ENCODE data around the gene POU2AF3.

POU2AF3 gene

DNA sequence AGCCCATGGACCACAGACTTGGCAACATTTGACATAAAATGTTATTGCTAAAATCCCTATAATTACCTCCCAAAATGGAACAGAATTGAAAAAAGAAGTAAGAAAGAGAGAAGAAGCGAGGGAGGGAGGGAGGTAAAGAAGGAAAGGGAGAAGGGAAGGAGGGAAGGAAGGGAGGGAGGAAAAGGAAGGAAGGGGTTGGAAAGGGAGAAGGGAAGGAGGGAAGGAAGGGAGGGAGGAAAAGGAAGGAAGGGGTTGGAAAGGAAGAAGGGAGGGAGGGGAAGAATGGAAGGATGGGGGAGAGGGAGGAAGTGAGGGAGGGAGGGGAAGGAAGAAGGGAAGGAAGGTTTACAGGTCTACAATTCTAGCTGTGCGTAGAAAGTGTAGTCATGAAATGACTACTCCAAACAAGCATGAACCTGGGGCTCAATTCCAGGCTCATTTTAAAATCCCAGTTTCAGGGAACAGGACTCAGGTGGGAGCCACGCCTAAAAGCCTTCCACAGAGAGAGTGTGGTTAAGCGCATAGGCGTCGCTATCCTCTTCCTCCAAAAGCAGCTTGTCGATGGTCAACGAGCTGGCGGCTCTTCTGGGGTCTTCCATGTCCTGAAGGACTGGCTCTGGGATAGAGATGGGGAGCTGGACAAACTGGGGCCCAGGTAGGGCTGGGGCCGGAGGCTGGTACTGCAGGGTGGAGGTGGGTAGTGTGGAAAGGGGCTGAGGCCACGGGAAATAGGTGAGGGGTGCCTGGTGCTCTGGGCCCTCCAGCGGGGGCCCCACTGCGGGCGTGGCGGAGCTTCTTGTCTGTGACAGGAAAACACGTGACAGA lies 55.6 kb downstream of the POU2AF3 start:
- DNase-seq (ENCODE audit: low read depth), result no peak

DNA sequence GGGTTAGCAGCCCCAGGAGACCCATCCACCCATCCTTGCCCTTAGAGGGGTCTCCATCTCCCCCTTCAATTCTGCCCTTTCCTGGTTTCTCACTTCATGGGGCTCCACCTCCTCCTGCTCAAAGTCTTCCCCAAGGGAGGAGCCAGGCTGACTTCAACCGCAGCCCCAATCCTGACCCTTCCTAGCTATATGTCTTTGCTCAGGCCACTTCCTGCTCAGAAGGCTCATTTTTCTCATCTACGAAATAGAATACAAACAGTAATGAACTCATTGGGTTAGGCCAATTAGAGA lies 56.2 kb downstream of the POU2AF3 start:
- DNase-seq (ENCODE audit: low read depth), result no peak

DNA sequence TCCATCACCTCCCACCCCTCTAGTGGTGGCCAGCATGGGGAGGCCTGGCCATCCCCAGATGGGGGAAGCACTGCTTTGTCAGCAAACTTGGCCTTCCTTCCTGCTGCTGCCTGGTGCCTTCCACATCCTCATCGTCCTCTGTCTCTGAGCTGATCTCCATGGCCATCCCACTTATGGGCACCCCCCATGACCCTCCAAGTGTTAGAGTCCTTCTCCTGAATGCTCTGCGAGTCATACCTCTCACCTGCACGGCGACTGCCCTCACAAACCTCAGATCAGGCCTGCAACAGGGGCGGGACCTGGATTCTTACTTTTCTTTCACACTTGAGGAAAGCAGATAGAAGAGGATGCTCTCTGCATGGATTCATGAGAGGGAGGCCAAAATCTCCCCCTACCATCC lies 56.8 kb downstream of the POU2AF3 start:
- no peak for DNase-seq (ENCODE audit: low read depth)

DNA sequence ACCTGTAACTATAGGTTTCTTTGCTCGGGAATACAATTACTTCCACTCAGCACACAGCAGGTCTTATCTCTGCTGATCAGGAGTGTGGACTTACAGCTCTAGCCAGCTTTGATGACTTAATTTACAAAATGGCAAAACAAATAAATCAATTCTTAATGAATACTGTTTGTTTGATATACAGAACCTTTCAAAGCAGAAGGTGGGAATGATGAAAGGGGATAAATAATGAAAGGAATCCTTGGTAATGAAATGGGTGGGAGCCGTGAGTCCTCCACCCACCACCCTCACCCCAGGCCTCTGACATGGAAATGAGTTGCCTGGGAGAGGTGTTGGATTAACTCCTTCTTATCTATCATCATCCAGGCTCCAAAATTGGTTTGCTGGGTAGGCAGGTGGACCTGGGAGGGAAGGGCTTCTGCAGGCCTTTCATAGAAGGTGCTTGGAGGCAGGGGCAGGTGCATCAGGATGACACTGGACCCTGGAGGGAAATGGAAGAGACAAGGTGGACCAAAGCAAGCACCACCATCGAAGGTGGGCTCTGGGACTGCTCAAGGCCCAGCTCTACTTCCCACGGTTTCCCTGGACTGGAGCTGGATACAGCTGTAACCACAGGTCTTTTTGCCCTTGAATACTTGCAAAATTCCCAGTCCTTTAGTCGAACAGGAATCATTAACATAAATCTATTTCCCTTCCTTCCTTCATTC lies 57.8 kb downstream of the POU2AF3 start:
- no peak for DNase-seq (ENCODE audit: low read depth)

DNA sequence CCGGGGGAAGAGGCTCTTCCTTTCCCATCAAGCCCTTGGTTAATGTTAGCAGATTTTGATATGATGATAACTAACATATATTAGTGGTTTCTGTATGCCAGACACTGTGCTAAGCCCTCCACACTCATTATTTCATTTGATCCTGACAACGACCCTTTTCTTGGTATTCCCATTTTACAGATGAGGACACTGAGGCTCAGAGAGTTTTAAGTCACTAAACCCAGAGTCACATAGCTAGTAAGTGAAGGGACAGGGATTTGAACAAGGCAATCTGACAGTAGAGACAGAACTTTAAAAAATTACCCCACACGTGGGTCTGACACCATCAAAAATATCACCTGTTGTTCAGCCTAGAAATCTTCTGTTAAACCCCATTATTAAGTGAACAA lies 58.3 kb downstream of the POU2AF3 start:
- DNase-seq (ENCODE audit: low read depth), result no peak

DNA sequence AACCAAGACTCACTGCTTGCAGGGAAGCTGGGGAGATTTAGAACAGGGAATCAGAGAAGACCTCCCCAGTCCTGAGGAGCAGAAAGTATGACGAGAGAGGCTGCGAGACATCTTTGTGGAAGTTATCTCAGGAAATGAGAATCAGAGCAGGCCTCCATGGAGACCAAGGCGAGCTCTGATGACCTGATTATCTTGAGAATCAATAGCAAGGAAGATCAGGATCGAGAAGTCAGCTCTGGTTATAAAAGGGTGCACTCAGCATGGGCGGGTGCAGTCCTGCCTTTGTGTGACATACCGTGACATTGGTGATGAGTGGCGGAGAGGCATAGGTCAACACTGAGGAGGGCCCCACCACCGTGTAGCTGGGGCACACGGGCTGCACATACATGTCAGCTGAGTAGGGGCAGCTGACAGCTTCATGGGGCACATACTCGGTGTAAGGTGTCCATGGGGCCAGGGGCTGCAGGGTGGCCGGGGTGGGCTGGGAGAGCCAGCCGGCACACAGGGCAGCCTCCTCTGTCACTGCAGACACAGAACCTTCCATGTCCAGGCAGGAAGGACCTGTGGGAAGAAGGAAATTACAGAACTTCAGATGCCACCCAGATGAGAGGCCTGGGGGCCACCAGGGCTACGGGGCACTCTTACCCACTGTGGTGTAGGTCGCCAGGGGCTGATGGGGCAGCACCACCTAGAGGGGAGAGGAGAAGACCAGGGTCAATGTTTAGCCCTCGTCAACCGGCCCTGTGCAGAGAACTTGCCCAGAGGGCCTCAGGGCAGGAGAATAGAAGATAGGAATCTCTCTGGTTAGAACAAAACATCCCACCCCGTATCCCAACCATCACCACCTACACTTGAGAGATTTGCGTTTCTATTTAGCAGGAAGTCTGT lies 59.0 kb downstream of the POU2AF3 start:
- no peak for DNase-seq (ENCODE audit: low read depth)
